ENCODE results near the gene EXOC6B.

Gene EXOC6B

DNA sequence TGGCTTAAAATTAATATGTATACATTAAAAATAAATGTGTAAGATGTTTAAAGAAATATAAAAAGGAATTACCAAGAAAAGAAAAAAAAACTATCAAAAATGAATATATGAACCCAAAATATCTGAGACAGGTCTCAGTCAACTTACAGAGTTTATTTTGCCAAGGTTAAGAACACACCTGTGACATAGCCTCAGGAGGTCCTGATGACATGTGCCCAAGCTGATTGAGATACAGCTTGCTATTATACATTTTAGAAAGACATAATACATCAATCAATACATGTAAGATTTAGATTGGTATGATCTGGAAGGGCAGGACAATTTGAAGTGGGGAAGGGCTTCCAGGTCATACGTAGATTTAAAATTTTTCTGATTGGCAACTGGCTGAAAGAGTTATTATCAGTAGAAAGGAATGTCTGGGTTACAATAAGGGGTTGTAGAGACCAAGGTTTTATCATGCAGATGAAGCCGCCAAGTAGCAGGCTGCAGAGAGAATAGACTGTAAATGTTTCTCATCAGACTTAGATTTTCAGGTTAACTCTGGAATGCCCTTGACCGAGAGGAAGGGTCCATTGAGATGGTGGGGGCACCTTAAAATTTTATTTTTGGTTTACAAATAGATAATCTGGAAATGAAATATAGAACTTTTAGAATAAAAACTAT is 74.7 kb downstream of the EXOC6B start:
- H3K4me3 ChIP-seq (ENCODE audit: low read length), result no peak overlapping the region

DNA sequence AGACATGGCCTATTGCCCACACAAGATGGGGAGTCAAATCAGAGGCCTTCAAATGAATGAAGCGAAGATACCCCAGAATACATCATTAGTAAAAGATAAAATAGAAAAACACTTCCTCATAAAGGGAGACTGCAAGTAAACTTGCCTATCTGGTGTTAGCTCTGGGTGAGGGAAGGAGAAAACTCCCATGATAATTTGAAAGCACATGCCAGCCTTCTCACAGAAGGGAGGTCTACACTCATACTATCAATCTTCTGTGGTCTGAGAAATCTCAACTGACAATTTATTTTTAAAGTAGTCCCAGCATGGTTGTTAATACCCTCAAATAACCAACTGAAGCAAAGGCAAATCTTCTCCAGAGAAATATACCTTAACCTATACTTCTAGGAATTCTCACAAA is 75.4 kb downstream of the EXOC6B start:
- H3K4me3 ChIP-seq (ENCODE audit: low read length), result no peak overlapping the region
- TF ChIP-seq ZNF274 (IDR thresholded peaks at IDR 0.05; ENCODE audit: low read depth, low read length), result no peak

More for the DNA sequence above, 74.7 kb downstream of the EXOC6B start:
- no peak for TF ChIP-seq ZNF274 (IDR thresholded peaks at IDR 0.05; ENCODE audit: low read depth, low read length)

DNA sequence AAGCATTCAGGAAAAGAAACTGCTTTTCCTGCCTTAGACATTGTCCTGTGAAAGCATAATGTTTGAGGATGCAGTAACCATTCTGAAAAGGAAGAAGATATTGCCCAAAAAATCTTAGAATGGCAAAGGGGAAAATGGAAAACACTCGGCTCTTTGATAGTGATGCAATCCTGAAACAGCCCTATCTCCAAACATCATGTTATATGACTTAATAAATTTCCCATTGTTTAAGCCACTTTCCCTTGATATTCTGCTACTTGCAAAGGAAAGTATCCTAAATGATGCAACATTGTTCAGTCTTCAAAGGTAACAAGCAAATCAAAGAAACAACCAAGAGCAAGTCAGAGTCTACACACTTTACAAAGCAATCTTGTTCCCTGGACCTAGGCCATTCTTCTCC is 78.5 kb downstream of the EXOC6B start:
- TF ChIP-seq ZNF274 (IDR thresholded peaks at IDR 0.05; ENCODE audit: low read depth, low read length), result no peak
- no peak overlapping the region for H3K4me3 ChIP-seq (ENCODE audit: low read length)

DNA sequence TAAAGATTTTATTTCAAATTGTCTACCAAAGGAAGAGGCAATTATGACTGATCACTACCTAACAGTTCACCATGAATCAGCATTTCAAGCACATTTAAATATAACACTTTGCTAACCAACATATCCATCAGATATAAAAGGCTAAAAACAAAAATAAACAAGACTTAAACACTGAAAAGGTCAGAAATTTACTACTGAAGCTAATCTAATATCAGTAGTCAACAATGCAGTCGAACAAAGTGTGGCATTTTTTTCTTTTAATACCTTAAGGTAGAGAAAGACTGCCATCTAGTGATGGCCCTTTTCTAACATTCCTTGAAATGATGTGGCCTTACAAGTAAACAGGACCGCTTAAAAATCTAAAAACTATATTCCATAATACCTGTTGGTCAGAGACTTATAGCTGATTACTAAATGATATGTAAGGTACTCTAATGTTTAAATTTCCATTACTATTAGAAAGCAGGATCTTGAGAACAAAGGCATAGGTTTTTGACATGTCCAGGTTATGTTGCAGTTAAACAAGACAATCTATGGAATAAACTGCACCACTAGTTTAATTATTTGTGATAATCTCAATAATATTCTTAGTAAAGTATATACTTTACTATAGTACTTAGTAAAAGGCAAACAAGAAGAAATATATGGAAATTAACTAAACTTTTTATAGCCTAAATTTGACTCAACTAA is 80.0 kb downstream of the EXOC6B start:
- no peak overlapping the region for H3K4me3 ChIP-seq (ENCODE audit: low read length)
- no peak for TF ChIP-seq ZNF274 (IDR thresholded peaks at IDR 0.05; ENCODE audit: low read depth, low read length)

DNA sequence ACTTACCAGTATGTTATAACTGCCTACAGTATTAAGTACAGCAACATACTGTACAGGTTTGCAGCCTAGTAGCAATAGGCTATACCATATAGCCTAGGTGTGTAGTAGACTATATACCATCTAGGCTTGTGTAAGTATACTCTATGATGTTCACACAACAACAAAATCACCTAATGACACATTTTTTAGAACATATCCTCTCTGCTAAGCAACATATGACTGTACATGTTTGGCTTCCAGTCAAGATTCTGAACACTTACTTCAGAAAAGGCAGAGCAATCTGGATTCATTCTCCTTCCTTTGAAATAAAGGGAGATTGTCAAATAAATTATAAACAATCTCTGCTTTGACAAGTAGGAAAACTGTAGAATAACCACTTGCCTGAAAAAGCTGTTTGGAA is 81.8 kb downstream of the EXOC6B start:
- H3K4me3 ChIP-seq (ENCODE audit: low read length), result no peak overlapping the region
- TF ChIP-seq ZNF274 (IDR thresholded peaks at IDR 0.05; ENCODE audit: low read depth, low read length), result no peak

DNA sequence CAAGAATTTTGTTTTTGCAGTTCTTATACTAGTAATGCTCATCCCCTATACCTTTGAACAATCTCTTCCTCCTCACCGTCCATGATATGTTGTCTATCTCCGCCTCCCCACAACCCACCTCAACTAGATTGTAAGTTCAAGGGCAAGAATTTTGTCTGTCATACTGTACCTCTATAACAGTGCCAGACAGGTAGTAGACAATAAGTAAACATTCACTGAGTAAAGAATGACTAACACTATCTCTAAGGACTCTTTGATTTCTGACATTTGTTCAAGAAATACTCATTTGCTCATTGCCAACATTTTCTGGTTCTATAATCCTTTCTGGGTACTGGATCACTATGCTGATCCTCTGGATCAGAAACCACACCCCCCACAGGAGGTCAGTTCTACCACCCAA is 82.4 kb downstream of the EXOC6B start:
- H3K4me3 ChIP-seq (ENCODE audit: low read length), result no peak overlapping the region
- no peak for TF ChIP-seq ZNF274 (IDR thresholded peaks at IDR 0.05; ENCODE audit: low read depth, low read length)

DNA sequence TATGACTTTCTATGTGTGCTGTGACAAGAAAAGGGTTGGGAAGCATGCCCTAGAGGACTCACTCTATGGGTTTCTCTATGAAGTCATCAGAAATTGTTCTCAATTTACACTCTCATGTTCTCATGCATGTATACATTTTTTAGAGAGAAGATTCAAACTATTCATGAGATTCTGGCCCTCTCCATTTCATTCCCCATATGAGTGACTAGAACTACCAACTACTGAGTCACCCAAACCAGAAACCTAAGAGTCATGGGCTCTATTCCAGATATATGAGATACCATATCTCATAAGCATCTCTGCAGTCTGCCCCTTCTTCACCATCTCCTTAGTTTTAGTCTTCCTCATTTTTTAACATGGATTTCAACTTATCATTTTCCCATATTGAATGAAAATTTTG is 87.7 kb downstream of the EXOC6B start:
- no peak for TF ChIP-seq ZNF274 (IDR thresholded peaks at IDR 0.05; ENCODE audit: low read depth, low read length)

DNA sequence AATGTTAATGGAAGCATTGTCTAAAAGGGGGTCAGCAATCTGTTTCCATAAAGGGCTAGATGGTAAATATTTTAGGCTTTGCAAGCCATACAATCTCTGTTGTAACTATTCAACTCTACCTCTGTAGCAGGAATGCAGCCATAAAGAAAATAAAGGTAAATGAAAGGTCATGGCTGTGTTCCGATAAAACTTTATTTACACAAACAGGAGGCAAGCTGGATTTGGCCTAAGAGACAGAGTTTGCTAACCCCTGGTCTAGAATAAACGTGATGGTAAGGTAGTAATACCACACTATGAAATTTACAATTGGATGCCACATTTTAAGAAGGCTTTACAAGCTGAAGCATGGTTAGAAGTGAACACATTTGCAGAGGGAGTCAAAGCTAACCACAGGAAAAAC is 91.4 kb downstream of the EXOC6B start:
- H3K4me3 ChIP-seq (ENCODE audit: low read length), result no peak overlapping the region
- TF ChIP-seq ZNF274 (IDR thresholded peaks at IDR 0.05; ENCODE audit: low read depth, low read length), result no peak

More for the DNA sequence above, 87.7 kb downstream of the EXOC6B start:
- no peak overlapping the region for H3K4me3 ChIP-seq (ENCODE audit: low read length)

GRCh38 chr2:72731116-72731515 is 94.7 kb downstream of the EXOC6B start:
- H3K4me3 ChIP-seq (ENCODE audit: low read length), result no peak overlapping the region
- TF ChIP-seq ZNF274 (IDR thresholded peaks at IDR 0.05; ENCODE audit: low read depth, low read length), result no peak

DNA sequence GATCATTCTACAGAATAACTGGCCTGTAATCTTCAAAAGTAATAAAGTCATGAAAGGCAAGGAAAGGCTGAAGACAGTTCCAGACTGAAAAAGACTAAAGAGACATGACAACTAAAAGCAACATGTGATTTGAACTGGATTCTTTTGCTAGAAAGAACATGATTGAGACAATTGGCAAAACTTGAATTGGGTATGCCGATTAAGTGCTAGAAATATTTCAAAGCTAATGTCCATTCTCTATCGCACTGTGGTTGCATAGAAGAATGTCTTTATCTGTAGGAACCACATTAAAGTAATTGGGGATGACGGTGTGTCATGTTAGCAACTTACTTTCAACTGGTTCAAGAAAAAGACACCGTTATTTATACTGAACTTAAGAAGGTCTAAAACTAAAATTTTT is 98.5 kb downstream of the EXOC6B start:
- no peak overlapping the region for H3K4me3 ChIP-seq (ENCODE audit: low read length)
- no peak for TF ChIP-seq ZNF274 (IDR thresholded peaks at IDR 0.05; ENCODE audit: low read depth, low read length)

DNA sequence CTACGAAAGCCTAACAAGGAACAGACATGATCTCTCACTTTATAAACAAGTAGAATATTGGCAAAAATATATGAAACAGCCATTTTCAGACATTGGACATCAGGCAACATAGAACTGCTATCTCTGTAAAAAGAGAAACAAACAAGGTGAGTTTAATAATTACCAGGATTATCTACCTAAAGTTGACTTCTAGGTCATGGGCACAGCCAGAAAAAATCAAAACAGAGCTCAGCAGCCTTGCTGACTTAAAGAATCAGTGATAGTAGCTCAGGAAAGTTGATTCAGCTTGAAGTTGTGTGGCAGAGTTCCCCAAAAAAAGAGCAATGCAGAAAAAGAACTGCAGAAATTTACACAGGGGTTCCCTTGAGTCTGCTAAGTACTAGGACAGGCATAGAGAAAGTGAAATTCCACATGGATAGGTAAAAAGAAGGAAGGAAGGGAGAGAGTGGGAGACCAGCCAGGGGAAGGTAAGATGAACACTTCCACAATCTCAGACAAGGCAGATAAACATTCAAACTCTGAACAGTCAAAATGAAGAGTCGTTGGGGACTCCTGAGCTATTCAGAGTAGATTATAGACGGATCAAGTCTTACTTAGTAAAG is 102.0 kb downstream of the EXOC6B start:
- H3K4me3 ChIP-seq (ENCODE audit: low read length), result no peak overlapping the region
- no peak for TF ChIP-seq ZNF274 (IDR thresholded peaks at IDR 0.05; ENCODE audit: low read depth, low read length)

GRCh38 chr2:72722492-72723070 is 103.3 kb downstream of the EXOC6B start:
- H3K4me3 ChIP-seq (ENCODE audit: low read length), result no peak overlapping the region
- TF ChIP-seq ZNF274 (IDR thresholded peaks at IDR 0.05; ENCODE audit: low read depth, low read length), result no peak

GRCh38 chr2:72719416-72719815 is 106.4 kb downstream of the EXOC6B start:
- no peak for TF ChIP-seq ZNF274 (IDR thresholded peaks at IDR 0.05; ENCODE audit: low read depth, low read length)
- H3K4me3 ChIP-seq (ENCODE audit: low read length), result no peak overlapping the region

- no peak for TF ChIP-seq ZNF274 (IDR thresholded peaks at IDR 0.05; ENCODE audit: low read depth, low read length)
- no peak overlapping the region for H3K4me3 ChIP-seq (ENCODE audit: low read length)
Observed at GRCh38 chr2:72718876-72719275, 107.0 kb downstream of the EXOC6B start.

GRCh38 chr2:72716601-72717000 is 109.2 kb downstream of the EXOC6B start:
- H3K4me3 ChIP-seq (ENCODE audit: low read length), result no peak overlapping the region
- no peak for TF ChIP-seq ZNF274 (IDR thresholded peaks at IDR 0.05; ENCODE audit: low read depth, low read length)
